Measurements from ENCODE around the gene GLIS2. TPM values are rescaled to one million over a fixed set of nuclear protein-coding genes. Genes with fewer than 3 reads are reported as not detected.

The GLIS2 gene
- total and polyA plus RNA-seq, 2 of the 4 experiments (the other 2 are of a cell fraction), result 0.36 to 8.4 TPM

DNA sequence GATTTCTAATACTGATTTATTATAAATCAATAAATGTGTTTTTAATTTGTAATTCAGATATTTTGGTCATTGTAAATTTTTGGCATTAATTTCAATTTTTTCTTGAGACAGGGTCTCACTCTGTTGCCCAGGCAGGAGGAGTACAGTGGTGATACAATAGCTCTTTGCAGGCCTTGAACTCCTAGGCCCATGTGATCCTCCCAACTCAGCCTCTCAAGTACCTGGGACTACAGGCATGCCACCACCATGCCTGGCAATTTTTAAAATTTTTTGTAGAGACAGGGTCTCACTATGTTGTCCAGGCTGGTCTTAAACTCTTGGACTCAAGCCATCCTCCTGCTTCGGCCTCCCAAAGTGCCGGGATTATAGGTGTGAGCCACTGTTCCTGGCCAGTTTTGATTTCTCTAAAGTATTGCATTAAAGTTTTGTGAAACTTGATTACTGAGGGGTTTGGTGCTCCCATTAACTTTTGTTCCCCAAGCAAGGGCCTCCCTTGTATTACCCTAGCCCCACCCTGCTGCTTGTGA, 37.8 kb upstream of the GLIS2 start:
- no TSS peak for BruUV-seq (replicated peaks)
- Histone ChIP-seq H2AK5ac (ENCODE audit: low read depth, low read length) (no peak overlapping the region), H3K9ac (ENCODE audit: low read depth, low read length) (no peak overlapping the region), H3K27ac (ENCODE audit: insufficient read depth, low read length) (no peak overlapping the region), H4K20me1 (ENCODE audit: insufficient read depth, low read length) (no peaks in the 10 kb centered on the region), H3K4ac (ENCODE audit: low read depth, low read length) (no peak overlapping the region), H2AK9ac (replicated peaks; ENCODE audit: low read depth, low read length, poor library complexity) (no peak overlapping the region), H2AFZ (replicated peaks; ENCODE audit: low read length, poor library complexity) (no peak overlapping the region), H4K91ac (ENCODE audit: insufficient read depth, low read depth, low read length) (no peak overlapping the region), H3K4me3 (ENCODE audit: insufficient read depth, low read depth, low read length) (no peak overlapping the region), H3K14ac (replicated peaks; ENCODE audit: low read depth, low read length) (no peak overlapping the region), H4K8ac (ENCODE audit: low read depth in 2 of 2, low read length in 2 of 2) (no peak overlapping the region), H3K79me1 (ENCODE audit: low read depth in 1 of 2, low read length in 2 of 2) (no peaks in the 10 kb centered on the region), H3K27me3 (ENCODE audit: control insufficient read depth, insufficient read depth, low read length) (no peaks in the 10 kb centered on the region), H2BK5ac (ENCODE audit: low read depth, low read length, poor library complexity, severe bottlenecking) (no peak overlapping the region), H2BK120ac (ENCODE audit: low read depth, low read length) (no peak overlapping the region), H3K9me1 (ENCODE audit: insufficient read depth, low read length) (no peaks in the 10 kb centered on the region), H4K5ac (ENCODE audit: low read depth, low read length) (no peak overlapping the region), H3K56ac (ENCODE audit: extremely low read depth, insufficient read depth, low read length) (no peak overlapping the region), H2BK15ac (ENCODE audit: low read depth, low read length) (no peak overlapping the region), H2BK20ac (ENCODE audit: low read depth, low read length) (no peak overlapping the region), H3K18ac (ENCODE audit: low read depth, low read length) (no peak overlapping the region), H3K4me2 (ENCODE audit: low read depth, low read length) (no peak overlapping the region), H3K9me3 (ENCODE audit: control insufficient read depth, insufficient read depth, low read length) (0 out of 2 replicates have a peak, but pooled peaks cover 3% of the 10 kb centered on the region), H3K4me1 (ENCODE audit: control insufficient read depth, insufficient read depth, low read length) (no peaks in the 10 kb centered on the region), H3K36me3 (ENCODE audit: control insufficient read depth, insufficient read depth, low read length) (no peaks in the 10 kb centered on the region), H3K23ac (ENCODE audit: low read depth, low read length) (no peak overlapping the region)
- TF ChIP-seq BHLHE40 (IDR thresholded peaks at IDR 0.05; ENCODE audit: low read depth, low read length), result no peak
- TF ChIP-seq MAFK (IDR thresholded peaks at IDR 0.05; ENCODE audit: low read depth, low read length), result no peak
- no peak for TF ChIP-seq RFX5 (IDR thresholded peaks at IDR 0.05; ENCODE audit: low read depth, low read length)
- TF ChIP-seq RAD21 (IDR thresholded peaks at IDR 0.05; ENCODE audit: low read length), result no peak
- no peak for TF ChIP-seq FOS (IDR thresholded peaks at IDR 0.05; ENCODE audit: low read depth, low read length)
- TF ChIP-seq SMC3 (IDR thresholded peaks at IDR 0.05; ENCODE audit: low read depth, low read length), result no peak
- TF ChIP-seq, protein P1, sequence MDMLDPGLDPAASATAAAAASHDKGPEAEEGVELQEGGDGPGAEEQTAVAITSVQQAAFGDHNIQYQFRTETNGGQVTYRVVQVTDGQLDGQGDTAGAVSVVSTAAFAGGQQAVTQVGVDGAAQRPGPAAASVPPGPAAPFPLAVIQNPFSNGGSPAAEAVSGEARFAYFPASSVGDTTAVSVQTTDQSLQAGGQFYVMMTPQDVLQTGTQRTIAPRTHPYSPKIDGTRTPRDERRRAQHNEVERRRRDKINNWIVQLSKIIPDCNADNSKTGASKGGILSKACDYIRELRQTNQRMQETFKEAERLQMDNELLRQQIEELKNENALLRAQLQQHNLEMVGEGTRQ (IDR thresholded peaks at IDR 0.05; ENCODE audit: low read depth, low read length), result no peak
- TF ChIP-seq, protein P2, sequence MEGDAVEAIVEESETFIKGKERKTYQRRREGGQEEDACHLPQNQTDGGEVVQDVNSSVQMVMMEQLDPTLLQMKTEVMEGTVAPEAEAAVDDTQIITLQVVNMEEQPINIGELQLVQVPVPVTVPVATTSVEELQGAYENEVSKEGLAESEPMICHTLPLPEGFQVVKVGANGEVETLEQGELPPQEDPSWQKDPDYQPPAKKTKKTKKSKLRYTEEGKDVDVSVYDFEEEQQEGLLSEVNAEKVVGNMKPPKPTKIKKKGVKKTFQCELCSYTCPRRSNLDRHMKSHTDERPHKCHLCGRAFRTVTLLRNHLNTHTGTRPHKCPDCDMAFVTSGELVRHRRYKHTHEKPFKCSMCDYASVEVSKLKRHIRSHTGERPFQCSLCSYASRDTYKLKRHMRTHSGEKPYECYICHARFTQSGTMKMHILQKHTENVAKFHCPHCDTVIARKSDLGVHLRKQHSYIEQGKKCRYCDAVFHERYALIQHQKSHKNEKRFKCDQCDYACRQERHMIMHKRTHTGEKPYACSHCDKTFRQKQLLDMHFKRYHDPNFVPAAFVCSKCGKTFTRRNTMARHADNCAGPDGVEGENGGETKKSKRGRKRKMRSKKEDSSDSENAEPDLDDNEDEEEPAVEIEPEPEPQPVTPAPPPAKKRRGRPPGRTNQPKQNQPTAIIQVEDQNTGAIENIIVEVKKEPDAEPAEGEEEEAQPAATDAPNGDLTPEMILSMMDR (conservative IDR thresholded peaks at IDR 0.05; ENCODE audit: low read depth, low read length), result no peak
- TF ChIP-seq CEBPB (IDR thresholded peaks at IDR 0.05; ENCODE audit: low read depth, low read length), result no peak
- no peak for TF ChIP-seq MXI1 (IDR thresholded peaks at IDR 0.05; ENCODE audit: borderline replicate concordance, low read depth, low read length)
- TF ChIP-seq CHD1 (IDR thresholded peaks at IDR 0.05; ENCODE audit: low read depth, low read length), result no peak
- no peak for TF ChIP-seq POLR2A (IDR thresholded peaks at IDR 0.05; ENCODE audit: low read depth, low read length)
- TF ChIP-seq, protein P3, sequence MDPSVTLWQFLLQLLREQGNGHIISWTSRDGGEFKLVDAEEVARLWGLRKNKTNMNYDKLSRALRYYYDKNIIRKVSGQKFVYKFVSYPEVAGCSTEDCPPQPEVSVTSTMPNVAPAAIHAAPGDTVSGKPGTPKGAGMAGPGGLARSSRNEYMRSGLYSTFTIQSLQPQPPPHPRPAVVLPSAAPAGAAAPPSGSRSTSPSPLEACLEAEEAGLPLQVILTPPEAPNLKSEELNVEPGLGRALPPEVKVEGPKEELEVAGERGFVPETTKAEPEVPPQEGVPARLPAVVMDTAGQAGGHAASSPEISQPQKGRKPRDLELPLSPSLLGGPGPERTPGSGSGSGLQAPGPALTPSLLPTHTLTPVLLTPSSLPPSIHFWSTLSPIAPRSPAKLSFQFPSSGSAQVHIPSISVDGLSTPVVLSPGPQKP (IDR thresholded peaks at IDR 0.05; ENCODE audit: borderline replicate concordance, low read depth, low read length), result no peak
- no peak for TF ChIP-seq RCOR1 (IDR thresholded peaks at IDR 0.05; ENCODE audit: insufficient replicate concordance, low read length)
- no peak for ATAC-seq (ENCODE audit: low read depth)
- in situ Hi-C loops (cut with MboI; ENCODE audit: low sequenced_read_pairs) (no loop called here), dilution Hi-C loops (cut with HindIII; ENCODE audit: low sequenced_read_pairs, unreplicated experiment) (no loop called here), intact Hi-C loops (cut with micrococcal nuclease) (no loop called here)
- POLR2A ChIA-PET (ENCODE audit: unreplicated experiment), result no interaction called here
- no peak for DNase-seq
- CTCF ChIA-PET, result no interaction called here
- no CpG with 5 or more reads among the region's 2 CpGs for WGBS, 2 experiments (ENCODE audit: extremely low coverage in 2 of 2, insufficient read length in 1 of 2)

Measured in IMR-90 (cell line).